GM12878 (cell line): ENCODE data around the gene SLC46A2. TPM values are rescaled to one million over a fixed set of nuclear protein-coding genes. Genes with fewer than 3 reads are reported as not detected.

Experiments
- ATAC-seq: fragments of 200-7000 bp; cut with Tn5 transposase; 3 replicates; pipeline ENCODE4 v1.9.1; 2020; ENCODE audit warnings: mild to moderate bottlenecking, moderate library complexity
- BruUV-seq: library from RNA; stranded (reverse); fragments of 400-500 nt; replicated peaks from 2 replicates; lab custom pipeline; 2021; lab: Mats Ljungman, UMichigan
- CTCF ChIA-PET: fragments of 300-600 bp; sonication (Branson Sonifier 250); formaldehyde crosslinking; extraction: SDS; loops from one replicate; lab custom pipeline; 2021; ENCODE audit warnings: inconsistent platforms; lab: Yijun Ruan, JAX
- POLR2A ChIA-PET: fragments of 350-600 bp; formaldehyde crosslinking; extraction: SDS; loops from one replicate; lab custom pipeline; 2021; ENCODE audit warnings: inconsistent platforms; lab: Charles Lee
- RAD21 ChIA-PET: fragments of 300-600 bp; sonication (Branson Sonifier 250); formaldehyde crosslinking; loops from one replicate; lab custom pipeline; 2023; ENCODE audit warnings: antibody characterized with exemption; ENCODE audit not compliant: unreplicated experiment; lab: Charles Lee
- SMC1A ChIA-PET: fragments of 300-600 bp; sonication (Branson Sonifier 250); formaldehyde crosslinking; loops from one replicate; lab custom pipeline; 2023; ENCODE audit not compliant: unreplicated experiment, uncharacterized antibody; lab: Charles Lee
- DNase-seq: peaks from one replicate; pipeline ENCODE4 v3.0.0-alpha.2; 2011; ENCODE audit warnings: low read depth, low spot score
- FAIRE-seq: peaks from 3 replicates; lab custom pipeline; 2011; peaks lifted over from hg19 to GRCh38; lab: Jason Lieb, UNC
- H2AFZ ChIP-seq: 2 replicates; pipeline ENCODE4 v1.6.0; 2011; ENCODE audit warnings: low read depth, low read length, control low read depth; ENCODE audit not compliant: control insufficient read depth
- H3K27ac ChIP-seq: 2 replicates; pipeline ENCODE4 v1.5.1; 2011; ENCODE audit warnings: control low read depth; ENCODE audit not compliant: control insufficient read depth, insufficient read depth
- H3K27me3 ChIP-seq, 2 experiments: replicated peaks in 1 of 2; 2 replicates each; pipeline versions ENCODE4 v1.6.0 to v1.6.1; 2011; ENCODE audit warnings: low read length in 1 of 2; ENCODE audit not compliant: control insufficient read depth in 2 of 2, insufficient read depth in 2 of 2
- H3K36me3 ChIP-seq, 2 experiments: 2 replicates each; pipeline ENCODE4 v1.5.1; 2011; ENCODE audit warnings: low read length in 1 of 2; ENCODE audit not compliant: control insufficient read depth in 2 of 2, insufficient read depth in 2 of 2
- H3K4me1 ChIP-seq: 2 replicates; pipeline ENCODE4 v1.6.1; 2011; ENCODE audit warnings: mild to moderate bottlenecking, low read length, moderate library complexity, mixed read lengths; ENCODE audit not compliant: control insufficient read depth, insufficient read depth
- H3K4me2 ChIP-seq: 2 replicates; pipeline ENCODE4 v1.6.0; 2011; ENCODE audit warnings: control low read depth; ENCODE audit not compliant: control insufficient read depth, insufficient read depth
- H3K4me3 ChIP-seq: fragments of 200-600 bp; sonication (generic); 2 replicates; pipeline ENCODE4 v1.5.1; 2016
- H3K79me2 ChIP-seq: 2 replicates; pipeline ENCODE4 v1.6.0; 2011; ENCODE audit warnings: low read length; ENCODE audit not compliant: control insufficient read depth, insufficient read depth
- H3K9ac ChIP-seq: 2 replicates; pipeline ENCODE4 v1.8.0; 2011; ENCODE audit warnings: low read length, control low read depth, mixed read lengths; ENCODE audit not compliant: control insufficient read depth, insufficient read depth
- H3K9me3 ChIP-seq: replicated peaks from 3 replicates; pipeline ENCODE4 v1.5.1; 2011; ENCODE audit warnings: mild to moderate bottlenecking, low read length; ENCODE audit not compliant: control insufficient read depth, insufficient read depth
- H4K20me1 ChIP-seq: 2 replicates; pipeline ENCODE4 v1.6.0; 2011; ENCODE audit not compliant: control insufficient read depth, insufficient read depth
- CHD2 ChIP-seq: IDR thresholded peaks from 2 replicates; pipeline ENCODE4 v1.6.1; 2011; ENCODE audit warnings: low read depth, low read length, improper control_type of control experiment, borderline replicate concordance
- GABPA ChIP-seq: IDR thresholded peaks from 2 replicates; pipeline ENCODE4 v1.6.1; 2014; ENCODE audit warnings: antibody characterized with exemption, low read depth, mild to moderate bottlenecking, inconsistent platforms
- HDGF ChIP-seq: fragments of 450-650 bp; IDR thresholded peaks from 2 replicates; pipeline ENCODE4 v1.6.1; 2016; ENCODE audit warnings: antibody characterized with exemption
- IKZF1 ChIP-seq: fragments of 450-650 bp; conservative IDR thresholded peaks from 2 replicates; pipeline ENCODE4 v1.6.1; 2017; ENCODE audit warnings: antibody characterized with exemption, mild to moderate bottlenecking
- JUND ChIP-seq: IDR thresholded peaks from 2 replicates; pipeline ENCODE4 v1.6.1; 2012; ENCODE audit warnings: low read depth, mild to moderate bottlenecking, low read length, improper control_type of control experiment, moderate library complexity
- MYB ChIP-seq: fragments of 150-350 bp; IDR thresholded peaks from 2 replicates; pipeline ENCODE4 v1.6.1; 2014; ENCODE audit warnings: mild to moderate bottlenecking, low read depth, low read length, borderline replicate concordance
- NRF1 ChIP-seq: conservative IDR thresholded peaks from 2 replicates; pipeline ENCODE4 v1.6.1; 2011; ENCODE audit warnings: mild to moderate bottlenecking, low read depth, low read length, improper control_type of control experiment
- PAX8 ChIP-seq: fragments of 450-650 bp; IDR thresholded peaks from 2 replicates; pipeline ENCODE4 v1.6.1; 2017; ENCODE audit warnings: mild to moderate bottlenecking, moderate library complexity
- POLR2AphosphoS2 ChIP-seq: IDR thresholded peaks from 2 replicates; pipeline ENCODE4 v1.6.1; 2011; ENCODE audit warnings: low read depth, mild to moderate bottlenecking, low read length, improper control_type of control experiment, moderate library complexity
- ZNF217 ChIP-seq: fragments of 450-650 bp; IDR thresholded peaks from 2 replicates; pipeline ENCODE4 v1.6.1; 2017; ENCODE audit warnings: antibody characterized with exemption, mild to moderate bottlenecking
- WGBS: methylation state at CpG from one replicate; pipeline ENCODE4 v1.1.6; 2016; ENCODE audit warnings: low lambda C conversion rate; ENCODE audit not compliant: insufficient replicate concordance, insufficient coverage; ENCODE audit errors: missing lambda C conversion rate; 5-methylcytosine and 5-hydroxymethylcytosine counted together
- in situ Hi-C: fragments of 300-500 bp; cut with MboI; formaldehyde crosslinking; loops from 9 replicates; pipeline ENCODE4 v1.14.3; 2018; ENCODE audit warnings: mixed read lengths
- intact Hi-C: fragments of 100-400 bp; cut with micrococcal nuclease; formaldehyde crosslinking; loops from one replicate; pipeline ENCODE4 v1.14.2; 2022; ENCODE audit not compliant: unreplicated experiment
- polyA plus RNA-seq, 11 experiments: library from polyadenylated mRNA; depleted of rRNA in 4 of 11; unstranded in 6 of 11; stranded (reverse) in 5 of 11; fragments of >200 nt; fragmentation: Nextera tagmentation in 4 of 11; fragmentation: Illumina TruSeq in 1 of 11; extraction: Ambion mirVana in 4 of 11; extraction: Trizol in 1 of 11; gene quantifications; 1 replicate in 1 of 11; 2 replicates in 10 of 11; pipeline versions ENCODE4 v1.2.1 to v1.2.3, GENCODE V29; 2011 to 2016; ENCODE audit warnings: inconsistent platforms in 2 of 11, missing spikeins in 2 of 11, low read depth in 1 of 11
- total RNA-seq, 4 experiments: library from RNA; depleted of rRNA in 3 of 4; stranded (reverse); fragments of >200 nt in 3 of 4; fragmentation: Illumina TruSeq in 1 of 4; extraction: Trizol in 1 of 4; gene quantifications; 2 replicates each; pipeline versions ENCODE4 v1.2.1 to v1.2.3, GENCODE V29; 2013 to 2021
- TF ChIP-seq, protein P1 (sequence below): fragments of 450-650 bp; IDR thresholded peaks from 2 replicates; pipeline ENCODE4 v1.6.1; 2017; ENCODE audit warnings: mild to moderate bottlenecking, moderate library complexity
- TF ChIP-seq, protein P2 (sequence below), 3 experiments: IDR thresholded peaks in 2 of 3; conservative IDR thresholded peaks in 1 of 3; 2 replicates each; pipeline ENCODE4 v1.5.1; 2011; ENCODE audit warnings: low read depth in 3 of 3, low read length in 3 of 3, mild to moderate bottlenecking in 3 of 3, control low read depth in 2 of 3, moderate library complexity in 2 of 3, inconsistent platforms in 1 of 3, mixed read lengths in 1 of 3; ENCODE audit not compliant: control insufficient read depth in 2 of 3, insufficient read depth in 1 of 3; ENCODE audit errors: extremely low read depth in 1 of 3
- TF ChIP-seq, protein P3 (sequence below): fragments of 450-650 bp; IDR thresholded peaks from 2 replicates; pipeline ENCODE4 v1.6.1; 2018; ENCODE audit warnings: borderline replicate concordance, mild to moderate bottlenecking; ENCODE audit not compliant: partially characterized antibody

Gene SLC46A2
- total and polyA plus RNA-seq, 10 of the 15 experiments (the other 5 are each of a cell fraction or from before 2014, with no cell fraction given) = not detected

DNA sequence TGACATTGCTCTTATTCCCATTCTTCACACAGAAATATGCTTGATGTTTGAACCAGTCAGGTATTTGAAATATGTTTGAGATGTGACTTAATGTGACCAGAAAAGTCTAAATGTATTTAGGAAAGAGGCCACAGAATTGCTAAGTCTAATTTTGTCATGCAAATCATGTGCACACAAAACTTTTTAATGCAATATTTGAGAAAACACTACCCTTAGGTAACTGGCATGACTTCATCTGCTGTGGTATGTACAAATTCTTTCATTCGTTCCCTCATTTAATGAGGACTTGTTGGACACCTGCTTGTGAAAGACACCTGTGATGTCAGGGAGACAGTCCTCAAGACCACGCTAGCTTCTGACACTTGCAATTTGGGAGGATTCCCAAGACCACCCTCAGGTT is 21.1 kb upstream of the SLC46A2 start (continued):
- TF ChIP-seq GABPA (no peak), MYB (no peak), IKZF1 (no peak), NRF1 (no peak), JUND (no peak)

DNA sequence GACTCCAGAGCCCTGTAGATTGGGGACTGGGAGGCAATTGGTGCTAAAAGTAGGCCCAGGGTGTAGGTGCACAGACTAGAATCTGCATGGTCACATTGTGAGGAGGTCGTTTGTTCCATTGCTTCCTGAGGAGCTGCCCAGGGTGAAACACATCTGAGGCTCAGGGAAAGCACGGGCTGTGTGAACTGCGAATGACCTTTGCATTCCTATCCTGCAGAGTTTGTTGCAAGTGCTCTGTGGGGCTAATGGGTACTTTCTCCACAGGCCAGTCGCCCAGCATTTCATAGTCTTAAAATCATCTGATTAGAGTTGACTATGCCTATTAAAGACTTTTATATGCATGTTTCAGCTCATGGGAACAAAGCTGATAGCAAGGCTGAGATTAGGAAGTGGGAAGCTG is 14.4 kb upstream of the SLC46A2 start:
- no peaks in the 10 kb centered on the region for H3K9me3 ChIP-seq
- DNase-seq (no peak), FAIRE-seq (no peak), ATAC-seq (no peak)
- BruUV-seq = no TSS peak
- H3K27ac ChIP-seq = no peak overlapping the region
- no peaks in the 10 kb centered on the region for H4K20me1 ChIP-seq
- no peak overlapping the region for H3K4me3 ChIP-seq
- no peaks in the 10 kb centered on the region for H3K79me2 ChIP-seq
- ChIA-PET SMC1A (interaction anchor here (0.6 to 4.1 kb wide), 2 partner anchors 60 to 78 kb away, joined by 5 to 53 read pairs; no protein-coding TSS in a partner anchor), RAD21 (no interaction called here), POLR2A (no interaction called here), CTCF (interaction anchor here (0.5 to 3.1 kb wide), 2 partner anchors 60 to 74 kb away, joined by 5 to 16 read pairs; no protein-coding TSS in a partner anchor)
- TF ChIP-seq NRF1 = no peak
- TF ChIP-seq, protein P1, sequence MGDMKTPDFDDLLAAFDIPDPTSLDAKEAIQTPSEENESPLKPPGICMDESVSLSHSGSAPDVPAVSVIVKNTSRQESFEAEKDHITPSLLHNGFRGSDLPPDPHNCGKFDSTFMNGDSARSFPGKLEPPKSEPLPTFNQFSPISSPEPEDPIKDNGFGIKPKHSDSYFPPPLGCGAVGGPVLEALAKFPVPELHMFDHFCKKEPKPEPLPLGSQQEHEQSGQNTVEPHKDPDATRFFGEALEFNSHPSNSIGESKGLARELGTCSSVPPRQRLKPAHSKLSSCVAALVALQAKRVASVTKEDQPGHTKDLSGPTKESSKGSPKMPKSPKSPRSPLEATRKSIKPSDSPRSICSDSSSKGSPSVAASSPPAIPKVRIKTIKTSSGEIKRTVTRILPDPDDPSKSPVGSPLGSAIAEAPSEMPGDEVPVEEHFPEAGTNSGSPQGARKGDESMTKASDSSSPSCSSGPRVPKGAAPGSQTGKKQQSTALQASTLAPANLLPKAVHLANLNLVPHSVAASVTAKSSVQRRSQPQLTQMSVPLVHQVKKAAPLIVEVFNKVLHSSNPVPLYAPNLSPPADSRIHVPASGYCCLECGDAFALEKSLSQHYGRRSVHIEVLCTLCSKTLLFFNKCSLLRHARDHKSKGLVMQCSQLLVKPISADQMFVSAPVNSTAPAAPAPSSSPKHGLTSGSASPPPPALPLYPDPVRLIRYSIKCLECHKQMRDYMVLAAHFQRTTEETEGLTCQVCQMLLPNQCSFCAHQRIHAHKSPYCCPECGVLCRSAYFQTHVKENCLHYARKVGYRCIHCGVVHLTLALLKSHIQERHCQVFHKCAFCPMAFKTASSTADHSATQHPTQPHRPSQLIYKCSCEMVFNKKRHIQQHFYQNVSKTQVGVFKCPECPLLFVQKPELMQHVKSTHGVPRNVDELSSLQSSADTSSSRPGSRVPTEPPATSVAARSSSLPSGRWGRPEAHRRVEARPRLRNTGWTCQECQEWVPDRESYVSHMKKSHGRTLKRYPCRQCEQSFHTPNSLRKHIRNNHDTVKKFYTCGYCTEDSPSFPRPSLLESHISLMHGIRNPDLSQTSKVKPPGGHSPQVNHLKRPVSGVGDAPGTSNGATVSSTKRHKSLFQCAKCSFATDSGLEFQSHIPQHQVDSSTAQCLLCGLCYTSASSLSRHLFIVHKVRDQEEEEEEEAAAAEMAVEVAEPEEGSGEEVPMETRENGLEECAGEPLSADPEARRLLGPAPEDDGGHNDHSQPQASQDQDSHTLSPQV = no peak
- no peak for TF ChIP-seq ZNF217
- no peak for TF ChIP-seq HDGF
- no peak for TF ChIP-seq PAX8
- TF ChIP-seq, protein P2, sequence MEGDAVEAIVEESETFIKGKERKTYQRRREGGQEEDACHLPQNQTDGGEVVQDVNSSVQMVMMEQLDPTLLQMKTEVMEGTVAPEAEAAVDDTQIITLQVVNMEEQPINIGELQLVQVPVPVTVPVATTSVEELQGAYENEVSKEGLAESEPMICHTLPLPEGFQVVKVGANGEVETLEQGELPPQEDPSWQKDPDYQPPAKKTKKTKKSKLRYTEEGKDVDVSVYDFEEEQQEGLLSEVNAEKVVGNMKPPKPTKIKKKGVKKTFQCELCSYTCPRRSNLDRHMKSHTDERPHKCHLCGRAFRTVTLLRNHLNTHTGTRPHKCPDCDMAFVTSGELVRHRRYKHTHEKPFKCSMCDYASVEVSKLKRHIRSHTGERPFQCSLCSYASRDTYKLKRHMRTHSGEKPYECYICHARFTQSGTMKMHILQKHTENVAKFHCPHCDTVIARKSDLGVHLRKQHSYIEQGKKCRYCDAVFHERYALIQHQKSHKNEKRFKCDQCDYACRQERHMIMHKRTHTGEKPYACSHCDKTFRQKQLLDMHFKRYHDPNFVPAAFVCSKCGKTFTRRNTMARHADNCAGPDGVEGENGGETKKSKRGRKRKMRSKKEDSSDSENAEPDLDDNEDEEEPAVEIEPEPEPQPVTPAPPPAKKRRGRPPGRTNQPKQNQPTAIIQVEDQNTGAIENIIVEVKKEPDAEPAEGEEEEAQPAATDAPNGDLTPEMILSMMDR (IDR thresholded peaks at IDR 0.05 in 2 of 3, conservative IDR thresholded peaks at IDR 0.05 in 1 of 3; ENCODE audit: control insufficient read depth in 2 of 3, extremely low read depth in 1 of 3, insufficient read depth in 1 of 3, low read depth in 3 of 3, low read length in 3 of 3) = no peak
- TF ChIP-seq POLR2AphosphoS2 = no peak
- TF ChIP-seq, protein P3, sequence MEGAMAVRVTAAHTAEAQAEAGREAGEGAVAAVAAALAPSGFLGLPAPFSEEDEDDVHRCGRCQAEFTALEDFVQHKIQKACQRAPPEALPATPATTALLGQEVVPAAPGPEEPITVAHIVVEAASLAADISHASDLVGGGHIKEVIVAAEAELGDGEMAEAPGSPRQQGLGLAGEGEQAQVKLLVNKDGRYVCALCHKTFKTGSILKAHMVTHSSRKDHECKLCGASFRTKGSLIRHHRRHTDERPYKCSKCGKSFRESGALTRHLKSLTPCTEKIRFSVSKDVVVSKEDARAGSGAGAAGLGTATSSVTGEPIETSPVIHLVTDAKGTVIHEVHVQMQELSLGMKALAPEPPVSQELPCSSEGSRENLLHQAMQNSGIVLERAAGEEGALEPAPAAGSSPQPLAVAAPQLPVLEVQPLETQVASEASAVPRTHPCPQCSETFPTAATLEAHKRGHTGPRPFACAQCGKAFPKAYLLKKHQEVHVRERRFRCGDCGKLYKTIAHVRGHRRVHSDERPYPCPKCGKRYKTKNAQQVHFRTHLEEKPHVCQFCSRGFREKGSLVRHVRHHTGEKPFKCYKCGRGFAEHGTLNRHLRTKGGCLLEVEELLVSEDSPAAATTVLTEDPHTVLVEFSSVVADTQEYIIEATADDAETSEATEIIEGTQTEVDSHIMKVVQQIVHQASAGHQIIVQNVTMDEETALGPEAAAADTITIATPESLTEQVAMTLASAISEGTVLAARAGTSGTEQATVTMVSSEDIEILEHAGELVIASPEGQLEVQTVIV = no peak
- TF ChIP-seq CHD2 = no peak
- no peak overlapping the region for H3K4me2 ChIP-seq
- no peak overlapping the region for H2AFZ ChIP-seq
- no peaks in the 10 kb centered on the region for H3K27me3 ChIP-seq
- 48% methylated on average over 4 of the region's 4 CpGs for WGBS
- no peak overlapping the region for H3K9ac ChIP-seq
- in situ Hi-C loops (loop anchor here (5.0 kb wide), 1 partner anchor 63 kb away; no protein-coding TSS in a partner anchor), intact Hi-C loops (loop anchor here (10.0 kb wide), 1 partner anchor 460 kb away; no protein-coding TSS in a partner anchor)
- no peaks in the 10 kb centered on the region for H3K36me3 ChIP-seq
- no peaks in the 10 kb centered on the region for H3K4me1 ChIP-seq
